GM19043 (cell line): ENCODE data around the gene CXXC4.

Source experiments
- ATAC-seq: cut with Tn5 transposase; IDR thresholded peaks from one replicate; pipeline ENCODE4 v1.9.1; 2021; ENCODE audit warnings: low read depth; ENCODE audit not compliant: unreplicated experiment

Gene CXXC4

GRCh38 chr4:104424475-104424941 lies 70.2 kb downstream of the CXXC4 start:
- no peak for ATAC-seq

GRCh38 chr4:104421566-104421965 lies 73.1 kb downstream of the CXXC4 start:
- no peak for ATAC-seq

- no peak for ATAC-seq
These were observed 73.9 kb downstream of the CXXC4 start for GRCh38 chr4:104420766-104421165.
